HG03565 (cell line): ENCODE measurements around the gene TOM1L2.

ENCODE experiments used
- ATAC-seq: cut with Tn5 transposase; IDR thresholded peaks from one replicate; pipeline ENCODE4 v1.9.1; 2021; ENCODE audit warnings: mild to moderate bottlenecking, moderate library complexity; ENCODE audit not compliant: unreplicated experiment

TOM1L2 gene

GRCh38 chr17:17902376-17902775 is 69.8 kb downstream of the TOM1L2 start:
- no peak for ATAC-seq

- ATAC-seq: no peak
These were observed 71.3 kb downstream of the TOM1L2 start for GRCh38 chr17:17900615-17901520.

- no peak for ATAC-seq
These were observed 72.7 kb downstream of the TOM1L2 start for GRCh38 chr17:17899486-17899885.

GRCh38 chr17:17898673-17899072 is 73.5 kb downstream of the TOM1L2 start:
- no peak for ATAC-seq

- no peak for ATAC-seq
These were observed 74.8 kb downstream of the TOM1L2 start for GRCh38 chr17:17897442-17897841.

- ATAC-seq: no peak
These were observed 75.5 kb downstream of the TOM1L2 start for GRCh38 chr17:17896746-17897145.

- no peak for ATAC-seq
These were observed 78.2 kb downstream of the TOM1L2 start for GRCh38 chr17:17893801-17894644.

- no peak for ATAC-seq
These were observed 79.5 kb downstream of the TOM1L2 start for GRCh38 chr17:17892731-17893130.

GRCh38 chr17:17892009-17892408 is 80.2 kb downstream of the TOM1L2 start:
- no peak for ATAC-seq

- no peak for ATAC-seq
These were observed 81.1 kb downstream of the TOM1L2 start for GRCh38 chr17:17890773-17891759.

- no peak for ATAC-seq
These were observed 82.3 kb downstream of the TOM1L2 start for GRCh38 chr17:17889922-17890321.

GRCh38 chr17:17888821-17889220 is 83.4 kb downstream of the TOM1L2 start:
- ATAC-seq: no peak

GRCh38 chr17:17888371-17888770 is 83.8 kb downstream of the TOM1L2 start:
- ATAC-seq: no peak

- no peak for ATAC-seq
These were observed 84.4 kb downstream of the TOM1L2 start for GRCh38 chr17:17887752-17888304.

- ATAC-seq: no peak
These were observed 85.5 kb downstream of the TOM1L2 start for GRCh38 chr17:17886726-17887125.

- ATAC-seq: no peak
These were observed 86.0 kb downstream of the TOM1L2 start for GRCh38 chr17:17886226-17886625.

GRCh38 chr17:17884391-17885357 is 87.5 kb downstream of the TOM1L2 start:
- no peak for ATAC-seq

GRCh38 chr17:17883801-17884200 is 88.4 kb downstream of the TOM1L2 start:
- no peak for ATAC-seq

GRCh38 chr17:17882082-17882581 is 90.1 kb downstream of the TOM1L2 start:
- ATAC-seq: no peak
